HG03521 (cell line): ENCODE data around the gene ZER1.
A peak's percentile ranks its signal among the peaks of the same experiment; 100 is the strongest.
"Not testable (repeated sequence)": the region's sequence is repeated elsewhere in the genome, so short reads cannot be mapped to it uniquely, and the experiment has no call there.

ENCODE experiments used
- ATAC-seq: cut with Tn5 transposase; IDR thresholded peaks from one replicate; pipeline ENCODE4 v1.9.1; 2021; ENCODE audit warnings: mild to moderate bottlenecking, moderate library complexity; ENCODE audit not compliant: unreplicated experiment

Gene ZER1

DNA sequence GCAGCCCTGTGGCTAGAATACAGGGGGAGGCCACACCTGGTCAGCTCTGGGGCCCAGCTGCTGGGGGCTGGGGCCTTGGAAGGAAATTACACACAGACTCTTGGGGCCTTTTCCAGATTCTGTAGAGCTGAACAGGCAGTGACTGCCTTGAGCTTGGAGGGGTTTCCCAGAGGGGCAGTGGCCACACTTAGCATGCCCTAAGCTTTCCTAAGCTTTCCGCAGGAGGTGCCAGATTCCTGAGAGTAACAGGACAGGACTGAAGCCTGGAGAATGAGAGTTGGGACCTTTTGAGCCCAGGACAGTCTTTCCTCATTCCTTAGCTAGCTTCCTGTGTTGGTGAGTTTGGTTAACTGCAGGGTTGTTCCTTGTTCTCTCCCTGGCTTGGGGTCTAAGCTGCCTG, 16.7 kb upstream of the ZER1 start:
- no peak for ATAC-seq

DNA sequence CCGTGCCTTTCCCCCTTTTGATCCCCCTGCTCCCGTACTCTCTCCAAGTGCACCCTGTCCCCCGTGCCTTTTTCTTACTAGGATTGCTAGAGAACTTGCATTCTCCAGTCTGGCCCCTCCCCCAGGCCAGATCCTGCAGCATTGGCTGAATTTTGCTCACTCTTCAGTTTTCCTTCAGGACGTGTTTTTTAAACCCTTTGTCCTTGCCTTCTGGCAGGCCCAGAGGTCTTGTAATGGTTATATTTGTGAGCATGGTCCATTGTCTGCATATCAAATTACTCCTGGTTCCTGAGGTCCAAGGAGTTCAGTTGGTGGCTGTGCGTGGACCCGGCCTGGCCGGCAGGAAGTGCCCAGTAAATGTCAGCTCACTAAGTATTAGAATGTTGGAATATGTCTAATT, 15.9 kb upstream of the ZER1 start:
- ATAC-seq: no peak

DNA sequence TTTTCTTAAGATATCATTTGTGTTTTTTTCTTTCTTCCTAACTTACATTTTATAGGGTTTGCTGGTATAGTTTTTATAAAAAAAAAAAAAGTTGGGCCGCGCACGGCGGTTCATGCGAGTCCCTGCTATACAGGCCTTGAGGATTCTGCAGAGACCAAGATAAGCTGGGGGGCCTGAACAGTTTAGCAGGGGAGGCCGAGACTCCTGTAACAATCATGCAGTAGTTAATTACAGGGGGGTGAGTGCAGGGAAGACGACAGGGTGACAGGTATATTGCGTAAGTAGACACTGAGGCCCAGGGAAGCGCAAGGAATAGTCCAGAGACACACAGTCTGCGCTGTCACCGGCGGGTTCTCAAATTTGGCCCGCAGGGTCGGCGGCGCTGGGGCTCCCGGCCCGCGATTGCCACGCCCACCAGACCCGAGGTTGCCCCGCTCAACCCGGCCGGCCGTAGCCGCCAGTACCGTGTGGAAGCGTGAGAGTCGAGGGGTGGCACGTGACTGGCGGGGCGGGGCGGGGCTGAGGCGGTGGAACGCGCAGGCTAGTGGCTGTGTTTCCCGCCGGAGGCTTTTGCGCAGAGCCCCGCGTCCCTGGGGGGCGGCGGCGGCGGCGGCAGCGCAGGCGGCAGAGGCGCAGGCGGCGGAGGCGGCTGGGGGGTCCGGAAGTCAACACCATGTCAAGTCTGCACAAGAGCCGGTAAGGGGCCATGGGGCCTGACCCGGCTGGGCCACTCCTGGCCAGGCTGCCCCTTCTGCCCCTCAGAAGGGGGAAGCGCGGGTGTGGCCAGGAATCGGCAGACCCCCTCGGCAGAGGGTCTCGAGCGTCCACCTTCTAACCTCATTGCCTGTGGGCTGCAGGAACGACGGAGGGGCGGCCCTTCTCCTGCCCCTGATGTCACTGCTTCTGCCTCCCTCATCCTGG, 15.2 kb upstream of the ZER1 start, which contains the start of gene TBC1D13:
Gene TBC1D13 (plus strand): TSS at position 573 of the 921 bp plus-strand sequence. CDS start 101 bp downstream, at position 674.
- peak; percentile 90 for ATAC-seq

DNA sequence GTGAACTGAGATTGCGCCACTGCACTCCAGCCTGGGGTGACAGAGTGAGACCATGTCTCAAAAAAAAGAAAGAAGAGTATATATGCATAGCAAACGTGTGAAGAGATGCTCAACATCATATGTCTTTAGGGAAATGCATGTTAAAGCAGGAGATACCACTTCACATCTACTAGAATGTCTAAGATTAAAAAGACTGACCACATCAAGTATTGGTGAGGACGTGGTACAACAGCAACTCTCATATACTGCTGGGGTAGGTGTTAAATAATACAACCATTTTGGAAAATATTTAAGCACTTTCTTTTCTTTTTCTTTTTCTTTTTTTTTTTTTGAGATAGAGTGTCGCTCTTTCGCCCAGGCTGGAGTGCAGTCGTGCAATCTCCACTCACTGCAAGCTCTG, 13.7 kb upstream of the ZER1 start:
- no peak for ATAC-seq

DNA sequence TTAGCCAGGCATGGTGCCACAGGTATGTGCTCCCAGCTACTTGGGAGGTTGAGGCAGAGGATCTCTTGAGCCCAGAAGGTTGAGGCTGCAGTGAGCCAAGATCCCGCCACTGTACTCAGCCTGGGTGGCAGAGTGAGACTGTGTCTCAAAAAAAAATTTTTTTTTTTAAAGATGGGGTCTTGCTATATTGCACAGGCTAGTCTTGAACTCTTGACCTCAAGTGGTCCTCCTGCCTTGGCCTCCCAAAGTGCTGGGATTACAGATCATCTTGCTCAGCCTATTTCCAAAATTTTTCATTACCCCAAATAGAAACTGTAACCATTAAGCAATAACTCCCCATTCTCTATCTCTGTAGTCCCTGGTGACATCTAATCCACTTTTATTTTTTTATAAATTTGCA, 10.9 kb upstream of the ZER1 start:
- ATAC-seq: no peak

DNA sequence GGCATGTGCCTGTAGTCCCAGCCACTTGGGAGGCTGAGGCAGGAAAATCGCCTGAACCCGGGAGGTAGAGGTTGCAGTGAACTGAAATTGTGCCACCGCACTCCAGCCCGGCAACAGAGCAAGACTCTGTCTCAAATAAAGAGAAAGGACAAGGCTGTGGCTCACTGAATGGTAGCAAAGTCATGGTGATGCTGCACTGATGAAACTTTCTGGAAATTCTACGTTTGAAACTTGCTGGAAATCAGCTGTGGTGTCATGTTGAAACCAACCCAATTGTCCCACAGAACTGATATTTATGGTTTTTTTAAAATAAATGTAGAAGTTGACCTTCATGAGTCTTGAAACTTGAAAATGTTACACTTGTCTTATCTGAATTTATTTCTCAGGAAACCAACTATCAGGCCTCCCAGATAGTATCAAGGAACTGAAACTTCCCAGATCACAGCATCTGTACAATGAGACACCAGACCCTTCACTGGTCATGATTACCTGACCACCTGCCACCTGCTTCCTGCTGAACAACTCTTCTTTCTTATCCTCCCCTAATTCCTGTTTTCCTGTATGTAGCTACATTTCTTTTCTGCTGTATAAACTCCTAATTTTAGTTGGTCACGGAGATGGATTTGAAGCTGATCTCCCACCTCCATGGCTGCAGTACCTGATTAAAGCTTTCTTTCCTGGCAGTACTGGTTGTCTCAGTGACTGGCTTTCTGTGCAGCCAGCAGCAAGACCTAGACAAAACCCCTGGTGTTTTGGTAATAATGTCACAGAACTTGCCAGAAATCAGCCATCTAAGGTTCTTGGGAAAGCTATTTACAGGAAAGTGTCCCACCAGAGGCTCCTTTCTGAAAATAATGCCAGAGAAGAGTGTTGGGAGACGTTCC, 9.7 kb upstream of the ZER1 start:
- no peak for ATAC-seq

DNA sequence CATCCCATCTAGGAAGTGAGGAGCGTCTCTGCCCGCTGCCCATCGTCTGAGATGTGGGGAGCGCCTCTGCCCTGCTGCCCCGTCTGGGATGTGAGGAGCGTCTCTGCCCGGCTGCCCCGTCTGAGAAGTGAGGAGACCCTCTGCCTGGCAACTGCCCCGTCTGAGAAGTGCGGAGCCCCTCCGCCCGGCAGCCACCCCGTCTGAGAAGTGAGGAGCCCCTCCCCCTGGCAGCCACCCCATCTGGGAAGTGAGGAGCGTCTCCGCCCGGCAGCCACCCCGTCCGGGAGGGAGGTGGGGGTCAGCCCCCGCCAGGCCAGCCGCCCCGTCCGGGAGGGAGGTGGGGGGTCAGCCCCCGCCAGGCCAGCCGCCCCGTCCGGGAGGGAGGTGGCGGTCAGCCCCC, 8.4 kb upstream of the ZER1 start:
- not testable (repeated sequence) for ATAC-seq

DNA sequence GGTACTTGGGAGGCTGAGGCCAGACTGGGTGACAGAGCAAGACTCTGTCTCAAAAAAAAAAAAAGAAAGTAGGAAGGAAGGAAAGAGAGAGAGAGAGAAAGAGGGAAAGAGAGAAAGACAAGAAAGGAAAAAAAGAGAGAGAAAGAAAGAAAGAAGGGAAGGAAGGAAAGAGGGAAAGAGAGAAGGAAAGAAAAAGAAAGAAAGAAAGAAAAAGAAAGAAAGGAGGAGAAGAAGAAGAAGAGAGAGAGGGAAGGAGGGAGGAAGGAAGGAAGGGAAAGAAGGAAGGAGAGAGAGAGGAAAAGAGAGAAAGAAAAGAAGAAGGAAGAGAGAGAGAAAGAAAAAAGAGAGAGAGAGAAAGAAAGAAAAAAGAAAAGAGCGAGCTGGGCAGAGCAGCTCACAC, 3.1 kb upstream of the ZER1 start:
- no peak for ATAC-seq

DNA sequence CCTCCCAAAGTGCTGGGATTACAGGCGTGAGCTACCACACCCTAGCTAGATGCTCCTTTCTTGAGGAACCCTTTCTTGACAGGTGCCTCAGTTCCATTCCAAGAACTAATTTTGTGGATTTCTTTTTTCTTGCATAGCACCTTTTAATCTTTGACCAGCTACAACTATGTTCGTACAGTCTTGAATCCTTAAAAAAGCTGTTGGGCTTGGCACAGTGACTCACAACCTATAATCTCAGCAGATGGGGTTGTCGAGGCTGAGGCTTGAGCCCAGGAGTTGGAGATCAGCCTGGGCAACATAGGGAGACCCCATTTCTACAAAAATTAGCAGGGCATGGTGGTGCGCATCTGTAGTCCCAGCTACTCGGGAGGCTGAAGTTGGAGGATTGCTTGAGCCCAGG, 1.3 kb upstream of the ZER1 start:
- ATAC-seq: no peak

DNA sequence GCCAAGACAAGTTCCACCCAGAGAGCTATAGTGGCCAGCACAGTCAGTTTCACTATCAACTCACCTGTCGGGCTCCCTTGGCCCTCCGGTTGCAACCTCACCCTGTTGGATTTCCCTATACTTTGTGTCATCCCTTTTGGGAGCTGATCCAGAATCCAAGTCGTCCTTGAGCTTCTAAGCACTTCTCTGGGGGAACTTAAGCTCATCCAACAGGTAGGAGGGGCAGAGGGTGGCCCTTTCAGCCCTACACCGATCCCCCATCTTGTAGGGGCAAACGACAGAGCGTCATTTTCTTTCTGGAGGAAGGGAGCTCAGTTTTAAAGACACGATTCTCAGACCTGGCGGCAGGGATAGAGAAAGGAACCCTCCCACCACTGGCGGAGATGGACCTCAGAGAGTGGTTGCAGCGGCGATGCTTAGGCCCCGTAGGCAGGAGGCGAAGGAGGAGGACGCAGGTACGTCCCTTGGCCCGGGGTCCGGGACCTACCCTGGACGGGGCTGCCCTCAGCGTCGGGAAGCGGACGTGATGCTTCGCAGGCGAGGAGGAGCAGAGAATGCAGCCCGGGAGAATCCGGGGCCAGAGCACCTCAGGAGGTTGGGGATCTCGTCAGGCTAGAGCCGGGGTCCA, 519 bp downstream of the ZER1 start:
- ATAC-seq: peak; percentile 24

DNA sequence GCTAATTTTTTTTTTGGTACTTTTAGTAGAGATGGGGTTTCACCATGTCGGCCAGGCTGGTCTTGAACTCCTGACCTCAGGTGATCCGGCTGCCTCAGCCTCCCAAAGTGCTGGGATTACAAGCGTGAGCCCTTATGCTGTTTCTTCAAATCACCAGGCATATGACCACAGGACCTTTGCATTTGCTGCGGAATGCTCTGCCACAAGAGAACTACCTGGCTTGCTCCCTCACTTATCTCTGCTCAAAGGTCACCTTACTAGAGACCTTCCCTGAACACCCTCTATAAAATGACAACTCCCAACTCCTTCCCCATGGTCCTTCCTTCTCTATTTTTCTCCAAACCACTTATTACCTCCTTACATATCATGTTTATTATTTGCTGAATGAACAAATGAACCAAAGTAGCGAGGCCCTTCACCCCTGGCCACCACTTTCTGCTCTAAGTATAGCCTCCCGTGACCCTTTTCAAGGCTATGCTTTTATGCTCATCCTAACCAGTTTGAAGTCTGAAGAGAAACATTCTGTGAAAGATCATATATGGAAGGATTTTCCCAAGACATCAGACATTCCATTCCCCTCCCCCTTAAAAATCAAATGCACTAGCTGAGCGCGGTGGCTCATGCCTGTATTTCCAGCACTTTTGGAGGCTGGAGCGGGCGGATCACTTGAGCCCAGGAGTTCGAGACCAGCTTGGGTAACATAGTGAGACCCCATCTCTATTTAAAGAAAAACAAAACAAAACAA, 1.3 kb downstream of the ZER1 start:
- no peak for ATAC-seq

DNA sequence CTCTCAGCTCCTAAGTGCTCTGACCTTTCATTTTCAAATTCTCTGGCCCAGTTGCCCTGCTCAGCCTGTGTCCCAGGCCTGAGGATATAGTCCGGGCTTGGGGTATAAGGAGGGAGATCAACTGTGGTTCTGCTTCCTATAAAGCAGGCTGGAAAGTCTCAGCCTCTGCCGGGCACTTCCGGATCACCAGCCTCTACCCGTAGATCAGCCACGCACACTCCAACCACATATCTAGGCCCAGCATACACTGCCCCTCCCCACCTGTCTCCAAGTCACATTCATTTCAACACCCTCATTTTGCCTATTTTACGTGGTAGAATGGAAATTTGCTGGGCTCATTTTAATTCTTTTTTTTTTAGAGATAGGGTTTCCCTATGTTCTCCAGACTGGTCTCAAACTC, 3.1 kb downstream of the ZER1 start:
- no peak for ATAC-seq

DNA sequence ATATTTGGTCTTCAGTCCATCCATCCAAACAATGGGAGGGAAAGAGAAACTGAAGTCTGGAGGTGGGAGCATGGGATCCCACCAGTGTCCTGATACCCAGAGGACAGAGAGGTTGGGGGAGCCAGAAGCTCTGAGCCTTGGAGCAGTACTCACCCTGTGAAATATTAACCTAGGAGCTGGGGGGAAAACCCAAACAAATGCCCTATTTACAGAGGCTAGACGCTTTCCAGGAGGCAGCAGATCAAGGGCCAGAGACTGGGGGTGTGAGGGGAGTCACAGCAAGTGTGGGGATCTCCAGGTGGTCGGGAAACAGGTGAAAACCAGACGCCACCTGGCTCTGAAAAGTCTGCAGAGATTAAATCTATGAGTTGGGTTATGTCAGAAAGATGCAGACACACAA, 6.2 kb downstream of the ZER1 start:
- ATAC-seq: no peak

DNA sequence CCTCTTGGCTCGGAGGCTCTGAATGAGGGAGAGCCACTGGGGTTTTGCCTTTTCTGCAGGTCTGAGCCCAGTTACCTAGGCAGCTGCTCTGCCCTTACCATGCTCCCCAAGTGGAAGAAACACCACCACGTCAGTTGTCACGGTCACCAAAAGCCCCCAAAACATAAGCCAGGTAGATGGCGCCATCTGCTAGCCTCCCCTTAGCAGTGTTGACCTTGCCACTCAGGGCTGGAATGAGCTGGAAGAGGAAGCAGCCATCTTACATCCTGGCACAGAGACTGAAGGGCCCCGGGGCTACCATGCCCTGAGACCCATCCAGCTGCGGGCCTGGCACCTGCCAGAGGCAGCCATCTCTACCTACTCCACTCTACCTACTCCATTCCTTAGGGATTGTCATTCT, 7.4 kb downstream of the ZER1 start:
- no peak for ATAC-seq

DNA sequence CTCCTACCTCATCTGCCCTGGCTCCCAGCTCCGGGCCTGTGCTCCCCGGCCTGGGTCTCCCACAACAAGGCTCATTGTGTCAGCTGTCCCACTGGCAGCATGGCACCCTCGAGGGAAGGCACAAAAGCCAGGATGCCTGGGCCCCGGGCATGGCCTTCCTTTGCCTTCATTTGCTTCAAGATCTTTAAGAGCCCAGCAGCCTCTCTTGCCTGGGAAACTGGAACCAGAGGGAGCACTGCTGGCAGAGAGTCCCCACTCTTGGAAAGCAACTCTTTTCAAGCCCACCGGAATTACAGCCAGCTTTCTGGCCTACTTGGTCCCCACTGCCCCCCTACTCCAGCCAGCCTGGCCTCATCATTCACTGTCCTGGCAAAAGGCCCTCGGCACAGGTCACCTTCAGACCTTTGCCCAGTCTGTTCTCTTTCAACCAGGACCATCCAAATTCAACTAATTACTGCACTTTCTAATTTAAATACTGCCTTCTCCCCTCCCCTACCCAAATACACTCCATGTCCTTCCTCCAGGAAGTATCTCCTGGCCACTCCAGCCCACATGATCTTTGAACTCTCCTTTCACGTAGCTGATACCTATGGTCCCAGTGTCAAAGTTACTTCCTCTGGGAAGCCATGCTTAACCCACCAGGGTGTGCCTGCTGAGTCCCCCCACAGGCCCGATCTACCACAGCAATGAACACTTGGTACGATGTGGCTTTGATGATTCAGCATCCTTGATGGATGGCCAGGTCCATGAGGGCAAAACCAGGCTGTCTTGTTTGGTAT, 8.9 kb downstream of the ZER1 start:
- no peak for ATAC-seq

DNA sequence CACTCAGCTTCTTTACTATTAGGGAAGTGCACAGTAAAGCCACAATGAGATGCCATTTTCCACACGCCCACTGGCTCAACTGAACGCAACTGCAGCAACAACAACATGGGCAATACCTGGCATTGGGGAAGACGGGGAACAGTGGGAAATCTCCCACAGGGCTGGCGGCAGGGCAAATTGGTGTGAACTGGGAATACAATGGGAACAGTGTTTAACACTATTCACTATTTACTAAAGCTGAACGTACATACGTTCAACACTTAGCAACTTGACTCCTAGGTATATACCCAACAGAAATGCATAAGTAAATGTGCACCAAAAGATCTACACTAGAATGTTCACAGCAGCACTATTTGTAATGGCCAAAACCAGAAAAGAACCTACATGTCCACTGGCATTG, 14.1 kb downstream of the ZER1 start:
- ATAC-seq: no peak

DNA sequence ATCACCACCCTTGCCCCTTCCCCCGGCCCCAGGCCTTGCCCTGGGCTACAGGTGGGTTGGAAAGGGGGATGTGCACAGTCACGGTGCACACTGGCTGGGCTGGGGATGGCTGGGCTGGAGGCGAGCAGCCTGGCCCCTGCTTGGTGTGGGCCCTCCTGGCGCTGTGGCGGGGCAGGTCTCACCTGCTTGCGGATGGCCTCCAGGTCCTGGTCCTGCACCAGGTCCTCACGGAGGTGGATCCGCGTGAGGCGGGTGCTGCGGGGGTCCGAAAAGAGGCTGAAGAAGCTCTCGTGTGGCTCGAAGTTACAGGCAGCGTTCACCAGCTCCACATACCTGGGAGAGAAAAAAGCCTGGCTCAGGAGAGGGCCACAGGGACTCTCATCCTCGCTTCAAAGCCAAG, 18.1 kb downstream of the ZER1 start:
- ATAC-seq: no peak

DNA sequence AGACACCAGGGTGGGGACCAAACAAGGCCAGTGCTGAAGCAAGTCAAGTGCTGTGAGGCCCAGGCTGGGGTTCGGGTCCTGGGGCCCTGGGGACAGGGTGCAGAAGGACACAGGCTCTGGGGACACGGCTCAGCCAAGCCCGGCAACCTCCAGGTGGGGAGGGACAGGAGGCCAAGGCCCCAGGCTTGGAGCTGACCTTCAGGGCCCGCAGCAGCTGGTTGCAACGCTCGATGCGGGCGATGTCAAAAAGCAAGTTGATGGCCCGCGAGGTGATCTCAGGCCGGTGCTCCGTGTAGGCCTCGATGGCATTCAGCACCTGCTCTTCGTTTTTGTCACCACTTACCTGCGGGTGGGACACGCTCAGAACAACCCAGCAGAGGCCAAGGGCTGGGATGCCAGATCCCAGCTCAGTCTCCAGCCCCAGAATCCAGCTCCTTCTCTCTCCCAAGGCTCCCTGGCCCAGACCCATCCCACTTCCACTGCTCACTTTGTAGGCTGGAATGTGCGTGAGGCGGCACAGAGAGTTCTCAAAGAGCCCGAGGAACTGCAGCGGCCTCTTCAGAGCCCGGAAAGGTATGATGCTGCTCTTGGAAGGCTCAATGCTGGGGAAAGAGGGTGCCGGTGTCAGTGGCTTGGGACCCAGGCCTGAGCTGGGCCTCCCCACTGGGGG, 20.7 kb downstream of the ZER1 start:
- ATAC-seq: no peak

DNA sequence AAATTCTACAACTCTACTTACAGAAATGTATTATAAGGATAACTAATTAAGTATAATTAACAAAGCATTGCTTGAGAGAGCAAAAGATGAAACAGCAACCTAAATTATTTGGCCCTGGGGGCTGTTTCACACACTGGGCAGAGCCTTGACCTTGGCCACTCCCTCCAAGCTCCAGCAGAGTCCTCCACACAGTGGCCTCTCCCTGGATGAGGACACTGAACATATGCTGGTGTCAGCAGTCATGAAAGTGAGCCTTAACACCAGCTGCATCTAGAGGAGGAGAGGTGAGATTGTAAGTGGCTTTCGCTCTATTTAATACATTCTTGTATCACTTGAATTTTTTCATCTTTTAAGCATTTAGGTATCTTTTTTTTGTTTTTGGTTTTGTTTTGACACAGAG, 24.5 kb downstream of the ZER1 start:
- no peak for ATAC-seq
